ENCODE results near the gene PLEK.

DNA sequence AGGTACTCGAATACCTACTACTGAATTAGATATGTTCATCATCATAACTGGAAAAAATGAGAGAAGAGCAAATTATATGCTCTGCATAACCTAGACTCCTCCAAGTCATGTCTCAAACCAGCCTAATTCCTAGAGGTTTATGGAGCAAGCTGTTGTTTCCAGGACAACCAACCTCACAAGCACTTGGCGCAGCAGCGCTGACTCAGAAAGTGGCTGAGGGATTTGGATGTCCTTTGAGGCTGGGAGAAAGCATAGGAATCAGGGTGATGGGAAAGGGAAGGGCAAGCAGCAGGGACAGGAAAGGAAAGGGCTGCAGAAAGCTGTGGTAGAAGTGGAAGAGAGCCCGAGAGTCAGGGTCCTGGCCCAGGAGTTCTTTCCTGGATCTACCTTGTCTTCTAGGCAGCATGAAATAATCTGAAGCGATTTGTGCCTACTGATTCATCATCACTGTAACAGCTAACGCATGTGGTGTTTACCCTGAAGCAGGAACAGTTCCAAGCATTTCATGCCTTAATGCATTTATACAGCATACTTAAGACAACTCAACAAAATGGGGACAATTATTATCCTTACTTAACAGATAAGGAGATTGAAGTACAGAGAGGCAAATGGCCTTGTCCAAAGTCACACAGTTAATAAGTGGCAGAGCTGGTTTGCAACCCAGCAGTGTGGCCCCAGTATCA is 3.7 kb downstream of the PLEK start:
- TF ChIP-seq, protein P1, sequence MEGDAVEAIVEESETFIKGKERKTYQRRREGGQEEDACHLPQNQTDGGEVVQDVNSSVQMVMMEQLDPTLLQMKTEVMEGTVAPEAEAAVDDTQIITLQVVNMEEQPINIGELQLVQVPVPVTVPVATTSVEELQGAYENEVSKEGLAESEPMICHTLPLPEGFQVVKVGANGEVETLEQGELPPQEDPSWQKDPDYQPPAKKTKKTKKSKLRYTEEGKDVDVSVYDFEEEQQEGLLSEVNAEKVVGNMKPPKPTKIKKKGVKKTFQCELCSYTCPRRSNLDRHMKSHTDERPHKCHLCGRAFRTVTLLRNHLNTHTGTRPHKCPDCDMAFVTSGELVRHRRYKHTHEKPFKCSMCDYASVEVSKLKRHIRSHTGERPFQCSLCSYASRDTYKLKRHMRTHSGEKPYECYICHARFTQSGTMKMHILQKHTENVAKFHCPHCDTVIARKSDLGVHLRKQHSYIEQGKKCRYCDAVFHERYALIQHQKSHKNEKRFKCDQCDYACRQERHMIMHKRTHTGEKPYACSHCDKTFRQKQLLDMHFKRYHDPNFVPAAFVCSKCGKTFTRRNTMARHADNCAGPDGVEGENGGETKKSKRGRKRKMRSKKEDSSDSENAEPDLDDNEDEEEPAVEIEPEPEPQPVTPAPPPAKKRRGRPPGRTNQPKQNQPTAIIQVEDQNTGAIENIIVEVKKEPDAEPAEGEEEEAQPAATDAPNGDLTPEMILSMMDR (IDR thresholded peaks at IDR 0.05) = no peak
- no peak for TF ChIP-seq POLR2A (IDR thresholded peaks at IDR 0.05)
